B cell (primary cell): ENCODE measurements around the gene RPS29. TPM values are rescaled to one million over a fixed set of nuclear protein-coding genes. Genes with fewer than 3 reads are reported as not detected.

Experiments
- ATAC-seq: fragments of 200-7000 bp; cut with Tn5 transposase; one replicate; pipeline ENCODE4 v1.10.0; 2021; ENCODE audit warnings: low read depth, mild to moderate bottlenecking, moderate number of reproducible peaks, moderate library complexity
- CTCF ChIA-PET: fragments of 350-600 bp; sonication (Branson Sonifier 250); formaldehyde crosslinking; loops from one replicate; lab custom pipeline; 2021; ENCODE audit warnings: antibody characterized with exemption, inconsistent platforms; lab: Charles Lee
- POLR2A ChIA-PET: fragments of 350-600 bp; sonication (Branson Sonifier 250); formaldehyde crosslinking; loops from one replicate; lab custom pipeline; 2021; ENCODE audit warnings: antibody characterized with exemption; lab: Charles Lee
- DNase-seq: peaks from one replicate; pipeline ENCODE4 v3.0.0; 2013
- H2AFZ ChIP-seq: 2 replicates; pipeline ENCODE4 v1.6.1; 2012; ENCODE audit warnings: mild to moderate bottlenecking, low read depth, low read length; ENCODE audit not compliant: insufficient read depth, poor library complexity, severe bottlenecking
- H3K27ac ChIP-seq, 2 donors: 1 replicate in 1 of 2; 2 replicates in 1 of 2; pipeline ENCODE4 v1.5.1; 2012 to 2013; ENCODE audit warnings: low read length in 2 of 2, mild to moderate bottlenecking in 2 of 2, moderate library complexity in 1 of 2
- H3K27me3 ChIP-seq, 4 experiments: fragments of 200-600 bp in 1 of 4; sonication (generic) in 1 of 4; replicated peaks in 1 of 4; 1 replicate in 2 of 4; 2 replicates in 2 of 4; pipeline versions ENCODE4 v1.6.1 to v1.7.0; 2013 to 2016; ENCODE audit warnings: low read length in 3 of 4, mild to moderate bottlenecking in 2 of 4, mixed read lengths in 1 of 4, moderate library complexity in 1 of 4; ENCODE audit not compliant: insufficient read depth in 4 of 4, control insufficient read depth in 3 of 4; ENCODE audit errors: control extremely low read depth in 1 of 4
- H3K36me3 ChIP-seq, 2 experiments: replicated peaks in 1 of 2; 1 replicate in 1 of 2; 2 replicates in 1 of 2; pipeline versions ENCODE4 v1.6.1 to v1.7.1; 2013; ENCODE audit warnings: low read length in 1 of 2; ENCODE audit not compliant: insufficient read depth in 2 of 2, control insufficient read depth in 1 of 2; ENCODE audit errors: control extremely low read depth in 1 of 2, extremely low read depth in 1 of 2
- H3K4me1 ChIP-seq, 2 donors: fragments of 200-600 bp in 1 of 2; sonication (generic) in 1 of 2; 1 replicate in 1 of 2; 2 replicates in 1 of 2; pipeline versions ENCODE4 v1.5.1 to v1.6.1; 2013 to 2017; ENCODE audit warnings: low read length in 2 of 2; ENCODE audit not compliant: control insufficient read depth in 2 of 2, insufficient read depth in 2 of 2
- H3K4me2 ChIP-seq: replicated peaks from 2 replicates; pipeline ENCODE3; 2012; ENCODE audit warnings: mild to moderate bottlenecking, low read depth, low read length; ENCODE audit not compliant: poor library complexity, severe bottlenecking
- H3K4me3 ChIP-seq, 5 experiments: fragments of 200-600 bp in 1 of 5; sonication (generic) in 1 of 5; 1 replicate in 3 of 5; 2 replicates in 2 of 5; pipeline versions ENCODE4 v1.5.1 to v1.7.0; 2011 to 2016; ENCODE audit warnings: low read length in 4 of 5, mild to moderate bottlenecking in 4 of 5, low read depth in 2 of 5, control low read depth in 1 of 5, moderate library complexity in 1 of 5; ENCODE audit not compliant: insufficient read depth in 1 of 5; ENCODE audit errors: control extremely low read depth in 1 of 5, extremely low read depth in 1 of 5
- H3K79me2 ChIP-seq: fragments of 200-600 bp; sonication (generic); one replicate; pipeline ENCODE4 v1.6.0; 2016; ENCODE audit warnings: low read length; ENCODE audit not compliant: control insufficient read depth, insufficient read depth
- H3K9ac ChIP-seq: fragments of 200-600 bp; sonication (generic); 2 replicates; pipeline ENCODE4 v1.6.1; 2017; ENCODE audit warnings: mild to moderate bottlenecking, low read length, moderate library complexity
- H3K9me3 ChIP-seq, 3 donors: one replicate each; pipeline versions ENCODE4 v1.6.1 to v1.7.1; 2013; ENCODE audit warnings: low read length in 2 of 3; ENCODE audit not compliant: control insufficient read depth in 2 of 3, insufficient read depth in 1 of 3; ENCODE audit errors: control extremely low read depth in 1 of 3
- H4K20me1 ChIP-seq: 2 replicates; pipeline ENCODE4 v1.6.0; 2012; ENCODE audit warnings: mild to moderate bottlenecking, low read length; ENCODE audit not compliant: insufficient read depth, control insufficient read depth, poor library complexity, severe bottlenecking
- H3K27ac Mint-ChIP-seq: one replicate; pipeline ENCODE4 v1.8.0; 2021; ENCODE audit warnings: mixed read lengths
- H3K27me3 Mint-ChIP-seq: one replicate; pipeline ENCODE4 v1.8.0; 2021; ENCODE audit warnings: mixed read lengths
- H3K4me1 Mint-ChIP-seq: one replicate; pipeline ENCODE4 v1.8.0; 2021; ENCODE audit warnings: mixed read lengths
- H3K4me3 Mint-ChIP-seq: one replicate; pipeline ENCODE4 v1.8.0; 2021; ENCODE audit warnings: mixed read lengths
- H3K9me3 Mint-ChIP-seq: one replicate; pipeline ENCODE4 v1.8.0; 2022; ENCODE audit warnings: mixed read lengths; ENCODE audit not compliant: insufficient read depth
- CTCF ChIP-seq: fragments of 200-600 bp; IDR thresholded peaks from one replicate; pipeline ENCODE4 v1.8.0; 2022; ENCODE audit warnings: antibody characterized with exemption, mild to moderate bottlenecking
- EZH2 ChIP-seq: IDR thresholded peaks from 2 replicates; pipeline ENCODE4 v1.6.1; 2012; ENCODE audit warnings: borderline replicate concordance, low read depth, mild to moderate bottlenecking, moderate library complexity, low read length; ENCODE audit not compliant: insufficient read depth, poor library complexity, severe bottlenecking
- WGBS: methylation state at CpG from one replicate; pipeline ENCODE4 v1.1.5; 2013; ENCODE audit warnings: missing lambda C conversion rate; ENCODE audit not compliant: insufficient coverage; 5-methylcytosine and 5-hydroxymethylcytosine counted together
- intact Hi-C: fragments of 100-400 bp; cut with micrococcal nuclease; formaldehyde crosslinking; loops from one replicate; pipeline ENCODE4 v1.10.0; 2022
- polyA plus RNA-seq: library from polyadenylated mRNA; depleted of rRNA; stranded (reverse); fragments of >200 nt; gene quantifications from 2 replicates; pipeline ENCODE4 v1.2.3, GENCODE V29; 2012
- total RNA-seq, 2 donors: library from RNA; stranded (reverse); fragments of 120-200 nt in 1 of 2; gene quantifications; 1 replicate in 1 of 2; 2 replicates in 1 of 2; pipeline versions ENCODE4 v1.2.3 to v1.2.4, GENCODE V29; 2013 to 2022

RPS29 gene
- total and polyA plus RNA-seq, 2 donors (not counting 1 experiment from before 2014, with no cell fraction given): 2,873 to 29,966 TPM

GRCh38 chr14:49581209-49582112, 4.7 kb downstream of the RPS29 start:
- ATAC-seq (no peak), DNase-seq (no peak)
- peaks cover 53% of the 10 kb centered on the region for H3K4me1 Mint-ChIP-seq
- Histone ChIP-seq H2AFZ (no peak overlapping the region), H3K36me3 (peaks cover 16 to 37% of the 10 kb centered on the region in 2 experiments), H3K79me2 (peaks cover 87% of the 10 kb centered on the region), H3K9ac (no peak overlapping the region), H3K27me3 (no peaks in the 10 kb centered on the region), H3K4me1 (peaks cover 17 to 24% of the 10 kb centered on the region in 2 donors), H3K27ac (peak overlapping the region in 1 of 2 donors; percentile 26), H3K9me3 (no peaks in the 10 kb centered on the region), H3K4me2 (no peak overlapping the region), H4K20me1 (peaks cover 55% of the 10 kb centered on the region), H3K4me3 (no peak overlapping the region)
- POLR2A ChIA-PET: interaction anchor here (0.6 kb wide), 1 partner anchor 227 kb away, joined by 9 read pairs; no protein-coding TSS in a partner anchor
- no peak overlapping the region for H3K4me3 Mint-ChIP-seq
- H3K9me3 Mint-ChIP-seq: no peaks in the 10 kb centered on the region
- TF ChIP-seq CTCF: no peak
- TF ChIP-seq EZH2: no peak
- no peaks in the 10 kb centered on the region for H3K27me3 Mint-ChIP-seq
- 90% methylated on average over 7 of the region's 9 CpGs for WGBS
- CTCF ChIA-PET: interaction anchor here (1.4 kb wide), 1 partner anchor 120 kb away, joined by 3 read pairs; no protein-coding TSS in a partner anchor
- intact Hi-C loops: loop anchor here (10.0 kb wide), 1 partner anchor 953 kb away; the partner anchor contains the start of gene MAP4K5
- peak overlapping the region; percentile 32 for H3K27ac Mint-ChIP-seq

- no peak overlapping the region for H3K4me3 ChIP-seq
- H3K4me1 ChIP-seq: peaks cover 13 to 17% of the 10 kb centered on the region in 2 donors
- no peak overlapping the region for H3K4me3 Mint-ChIP-seq
- H3K27ac Mint-ChIP-seq: peak overlapping the region; percentile 4
- no peak for ATAC-seq
- intact Hi-C loops: loop anchor here (10.0 kb wide), 1 partner anchor 955 kb away; the partner anchor contains the start of gene MAP4K5
- ChIA-PET POLR2A (no interaction called here), CTCF (no interaction called here)
- H3K79me2 ChIP-seq: peaks cover 79% of the 10 kb centered on the region
- H2AFZ ChIP-seq: no peak overlapping the region
- TF ChIP-seq CTCF: no peak
- no peak for TF ChIP-seq EZH2
- no peak overlapping the region for H3K4me2 ChIP-seq
- H3K36me3 ChIP-seq: peaks cover 20 to 45% of the 10 kb centered on the region in 2 experiments
- H3K4me1 Mint-ChIP-seq: peaks cover 45% of the 10 kb centered on the region
- H3K9ac ChIP-seq: no peak overlapping the region
- 100% methylated on average over 1 of the region's 2 CpGs for WGBS
- no peaks in the 10 kb centered on the region for H3K27me3 Mint-ChIP-seq
- no peak overlapping the region for H3K27ac ChIP-seq
- H3K27me3 ChIP-seq: no peaks in the 10 kb centered on the region
- DNase-seq: no peak
- H4K20me1 ChIP-seq: peaks cover 43% of the 10 kb centered on the region
- no peaks in the 10 kb centered on the region for H3K9me3 ChIP-seq
- no peaks in the 10 kb centered on the region for H3K9me3 Mint-ChIP-seq
Measured at GRCh38 chr14:49579841-49580240, 6.3 kb downstream of the RPS29 start.
